Gastroesophageal sphincter (tissue), 4 donors: Measurements from ENCODE around the gene SPHKAP. TPM values are rescaled to one million over a fixed set of nuclear protein-coding genes. Genes with fewer than 3 reads are reported as not detected.

ENCODE experiments used
- ATAC-seq: fragments of 150-250 bp; one replicate; pipeline ENCODE4 v1.9.1; 2016; ENCODE audit warnings: mild to moderate bottlenecking, moderate library complexity
- H3K27ac ChIP-seq, 4 donors: fragments of 200-600 bp; sonication (generic) in 3 of 4; 1 replicate in 3 of 4; 2 replicates in 1 of 4; pipeline ENCODE4 v1.5.1; 2016 to 2019
- H3K27me3 ChIP-seq: fragments of 200-600 bp; sonication (generic); one replicate; pipeline ENCODE4 v1.5.1; 2019
- H3K36me3 ChIP-seq, 2 donors: fragments of 200-600 bp; sonication (generic); one replicate each; pipeline ENCODE4 v1.5.1; 2019; ENCODE audit warnings: control low read depth in 1 of 2
- H3K4me1 ChIP-seq, 3 donors: fragments of 200-600 bp; sonication (generic); 1 replicate in 2 of 3; 2 replicates in 1 of 3; pipeline ENCODE4 v1.5.1; 2016 to 2019; ENCODE audit warnings: control low read depth in 2 of 3
- H3K4me3 ChIP-seq, 2 donors: fragments of 200-600 bp; sonication (generic); one replicate each; pipeline ENCODE4 v1.5.1; 2019; ENCODE audit warnings: mild to moderate bottlenecking in 1 of 2, moderate library complexity in 1 of 2
- H3K9me3 ChIP-seq, 3 donors: fragments of 200-600 bp; sonication (generic); one replicate each; pipeline ENCODE4 v1.5.1; 2017 to 2019; ENCODE audit warnings: control low read depth in 2 of 3
- CTCF ChIP-seq, 4 experiments: fragments of 200-600 bp in 2 of 4; fragments of 450-650 bp in 2 of 4; sonication (generic) in 1 of 4; IDR thresholded peaks; one replicate each; pipeline ENCODE4 v1.5.1; 2017 to 2019; ENCODE audit warnings: antibody characterized with exemption in 4 of 4, mild to moderate bottlenecking in 2 of 4, moderate library complexity in 2 of 4
- EP300 ChIP-seq: sonication (generic); formaldehyde crosslinking; IDR thresholded peaks from one replicate; pipeline ENCODE4 v1.6.1; 2017; ENCODE audit warnings: antibody characterized with exemption, mild to moderate bottlenecking
- POLR2A ChIP-seq, 2 donors: fragments of 450-650 bp; IDR thresholded peaks; one replicate each; pipeline ENCODE4 v1.6.1; 2017; ENCODE audit warnings: antibody characterized with exemption in 2 of 2, mild to moderate bottlenecking in 2 of 2, moderate library complexity in 1 of 2
- POLR2AphosphoS5 ChIP-seq: sonication (generic); formaldehyde crosslinking; IDR thresholded peaks from one replicate; pipeline ENCODE4 v1.6.1; 2017; ENCODE audit warnings: antibody characterized with exemption
- WGBS, 2 donors: methylation state at CpG; one replicate each; pipeline ENCODE4 v1.1.5; 2018; ENCODE audit warnings: low coverage in 1 of 2; 5-methylcytosine and 5-hydroxymethylcytosine counted together
- total RNA-seq, 4 donors: library from RNA; depleted of rRNA; stranded (reverse); fragments of >200 nt; gene quantifications; one replicate each; pipeline ENCODE4 v1.1.0, GENCODE V29; 2016

The SPHKAP gene
- total RNA-seq, 4 donors from 2014 or later: 0.15 to 0.47 (median 0.21) TPM

DNA sequence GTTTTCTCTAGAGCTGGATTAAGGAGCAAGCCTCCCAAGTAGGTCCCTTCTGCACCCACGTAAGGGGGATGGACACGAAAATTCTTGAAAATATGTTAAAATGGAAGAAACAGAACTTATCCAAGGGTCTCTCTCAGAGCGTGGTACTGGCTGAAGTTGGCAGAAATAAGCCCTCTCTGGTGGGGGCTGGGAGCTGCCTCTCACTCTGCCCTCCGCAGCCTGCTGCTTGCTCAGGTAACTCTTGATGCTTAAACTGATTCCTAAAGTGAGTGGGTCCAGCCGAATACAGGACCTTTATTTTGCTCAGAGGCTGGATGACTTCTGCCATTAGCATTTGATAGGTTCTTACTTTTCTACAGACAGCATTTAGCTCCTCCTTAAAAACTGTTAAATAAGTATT lies 78.1 kb downstream of the SPHKAP start:
- H3K4me1 ChIP-seq: no peaks in the 10 kb centered on the region
- no peaks in the 10 kb centered on the region for H3K27me3 ChIP-seq
- H3K27ac ChIP-seq: no peak overlapping the region
- TF ChIP-seq CTCF (IDR thresholded peaks at IDR 0.05): no peak
- TF ChIP-seq EP300: no peak
- no peak for TF ChIP-seq POLR2AphosphoS5
- no peak for TF ChIP-seq POLR2A (IDR thresholded peaks at IDR 0.05)
- H3K4me3 ChIP-seq: no peak overlapping the region
- H3K9me3 ChIP-seq: peaks cover 0 to 18% (median 0%) of the 10 kb centered on the region in 3 donors
- 41 to 51% methylated on average over 4 of the region's 5 CpGs for WGBS, 2 donors
- no peak for ATAC-seq
- H3K36me3 ChIP-seq: no peaks in the 10 kb centered on the region

DNA sequence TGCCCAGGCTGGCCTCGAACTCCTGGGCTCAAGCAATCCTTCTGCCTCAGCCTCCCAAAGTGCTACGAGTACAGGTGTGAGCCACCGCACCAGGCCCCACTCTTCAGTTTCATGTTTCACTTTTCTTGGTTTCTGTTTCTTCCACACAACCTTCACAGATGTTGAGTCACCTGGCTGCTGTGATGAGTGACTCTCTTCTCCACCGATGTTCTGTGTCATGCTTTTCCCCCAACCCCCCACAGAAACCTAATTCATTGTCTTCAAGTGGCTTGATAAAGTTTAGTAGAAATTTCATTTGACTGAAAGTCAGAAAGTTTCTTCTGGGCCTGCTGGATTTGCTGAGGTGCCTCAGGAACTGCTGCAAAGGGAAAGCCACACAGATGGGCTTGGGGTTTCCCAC lies 78.5 kb downstream of the SPHKAP start:
- Histone ChIP-seq H3K9me3 (peaks cover 0 to 18% (median 0%) of the 10 kb centered on the region in 3 donors), H3K4me3 (no peak overlapping the region), H3K4me1 (no peaks in the 10 kb centered on the region), H3K27ac (no peak overlapping the region), H3K36me3 (no peaks in the 10 kb centered on the region), H3K27me3 (no peaks in the 10 kb centered on the region)
- 73 to 91% methylated on average over 3 to 4 of the region's 4 CpGs for WGBS, 2 donors
- TF ChIP-seq POLR2A (IDR thresholded peaks at IDR 0.05): no peak
- no peak for TF ChIP-seq POLR2AphosphoS5
- no peak for ATAC-seq

- 83 to 88% methylated on average over 6 of the region's 6 CpGs for WGBS, 2 donors
- H3K9me3 ChIP-seq: peaks cover 0 to 19% (median 0%) of the 10 kb centered on the region in 3 donors
- no peaks in the 10 kb centered on the region for H3K36me3 ChIP-seq
- TF ChIP-seq EP300: no peak
- no peak for TF ChIP-seq CTCF (IDR thresholded peaks at IDR 0.05)
- no peak for TF ChIP-seq POLR2A (IDR thresholded peaks at IDR 0.05)
- no peak for TF ChIP-seq POLR2AphosphoS5
- no peak for ATAC-seq
- H3K27me3 ChIP-seq: no peaks in the 10 kb centered on the region
- H3K4me3 ChIP-seq: no peak overlapping the region
- no peak overlapping the region for H3K27ac ChIP-seq
- no peaks in the 10 kb centered on the region for H3K4me1 ChIP-seq
These were observed 87.0 kb downstream of the SPHKAP start for GRCh38 chr2:228094377-228094921.

DNA sequence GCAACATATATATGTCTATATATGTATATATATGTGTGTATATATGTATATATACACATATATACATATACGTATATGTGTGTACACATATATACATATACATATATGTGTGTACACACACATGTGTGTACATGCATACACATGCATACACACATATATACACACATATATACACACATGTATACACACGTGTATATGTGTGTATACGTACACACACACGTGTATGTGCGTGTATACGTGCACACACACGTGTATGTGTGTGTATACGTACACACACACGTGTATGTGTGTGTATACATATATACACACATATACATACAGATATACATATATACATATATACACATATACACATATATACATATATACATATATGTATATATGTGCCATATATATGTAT lies 89.4 kb downstream of the SPHKAP start:
- Histone ChIP-seq H3K4me1 (no peaks in the 10 kb centered on the region), H3K27me3 (no peaks in the 10 kb centered on the region), H3K27ac (no peak overlapping the region), H3K9me3 (peaks cover 0 to 20% (median 0%) of the 10 kb centered on the region in 3 donors), H3K36me3 (no peaks in the 10 kb centered on the region), H3K4me3 (no peak overlapping the region)
- 61 to 85% methylated on average over 9 of the region's 9 CpGs for WGBS, 2 donors
- TF ChIP-seq CTCF (IDR thresholded peaks at IDR 0.05) (no peak), EP300 (no peak), POLR2A (IDR thresholded peaks at IDR 0.05) (no peak), POLR2AphosphoS5 (no peak)
- ATAC-seq: no peak

DNA sequence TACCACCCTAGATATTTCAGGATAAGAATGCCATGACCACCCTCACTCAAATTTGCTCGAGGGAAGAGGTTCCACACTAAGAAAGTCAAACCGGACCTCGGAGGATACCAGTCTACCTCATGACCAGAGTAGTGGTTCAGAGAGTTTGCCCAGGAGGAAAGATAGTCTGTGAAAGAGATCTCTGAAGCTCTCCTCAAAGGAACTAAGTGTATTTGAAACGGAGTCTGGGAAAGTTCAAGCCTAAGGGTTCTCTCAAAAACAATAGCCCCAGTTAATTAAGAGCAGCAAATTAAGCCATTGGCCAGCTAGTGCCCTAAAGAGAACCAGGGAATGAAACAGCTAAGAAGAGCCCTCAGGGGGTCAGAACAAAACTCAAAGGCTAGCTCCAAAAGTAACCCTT lies 94.9 kb downstream of the SPHKAP start:
- 79% methylated on average over 4 of the region's 4 CpGs; no CpG with 5 or more reads in 1 of the 2 donors for WGBS, 2 donors
- no peak for TF ChIP-seq EP300
- no peak for TF ChIP-seq POLR2A (IDR thresholded peaks at IDR 0.05)
- TF ChIP-seq CTCF (IDR thresholded peaks at IDR 0.05): no peak
- TF ChIP-seq POLR2AphosphoS5: no peak
- no peak for ATAC-seq

More for the DNA sequence above, 94.9 kb downstream of the SPHKAP start:
- H3K4me1 ChIP-seq: no peaks in the 10 kb centered on the region
- peaks cover 0 to 20% (median 0%) of the 10 kb centered on the region in 3 donors for H3K9me3 ChIP-seq
- H3K36me3 ChIP-seq: no peaks in the 10 kb centered on the region
- H3K27ac ChIP-seq: no peak overlapping the region
- no peak overlapping the region for H3K4me3 ChIP-seq
- H3K27me3 ChIP-seq: no peaks in the 10 kb centered on the region
